ENCODE data around the gene RBM33. TPM values are rescaled to one million over a fixed set of nuclear protein-coding genes. Genes with fewer than 3 reads are reported as not detected.
A peak's percentile ranks its signal among the peaks of the same experiment; 100 is the strongest.

The RBM33 gene
- total and polyA plus RNA-seq, 10 of the 15 experiments (the other 5 are each of a cell fraction or from before 2014, with no cell fraction given) = 4.7 to 67.2 (median 24.3) TPM

DNA sequence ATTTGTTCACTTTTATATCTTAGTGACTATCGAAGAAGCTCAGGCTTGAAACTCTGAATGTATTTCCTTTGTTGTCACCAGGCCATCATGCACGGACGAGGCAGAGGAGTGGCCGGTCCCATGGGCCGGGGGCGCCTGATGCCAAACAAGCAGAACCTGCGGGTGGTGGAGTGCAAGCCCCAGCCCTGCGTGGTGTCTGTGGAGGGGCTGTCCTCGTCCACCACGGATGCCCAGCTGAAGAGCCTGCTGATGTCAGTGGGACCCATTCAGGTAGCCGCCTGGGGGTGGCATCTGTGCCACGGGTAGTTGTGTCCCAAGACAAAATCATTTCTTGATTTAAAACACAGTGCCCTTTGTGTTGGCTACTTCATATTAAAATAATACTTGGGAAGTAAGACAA lies 121.9 kb downstream of the RBM33 start:
- in situ Hi-C loops (cut with MboI) = loop anchor here (25.0 kb wide), 1 partner anchor 379 kb away; no protein-coding TSS in a partner anchor
- no peak for ATAC-seq
- intact Hi-C loops (cut with micrococcal nuclease; ENCODE audit: unreplicated experiment) = loop anchor here (10.0 kb wide), 1 partner anchor 842 kb away; no protein-coding TSS in a partner anchor
- H3K79me2 ChIP-seq (ENCODE audit: control insufficient read depth, insufficient read depth, low read length) = peaks cover 24% of the 10 kb centered on the region
- no peaks in the 10 kb centered on the region for H3K27me3 ChIP-seq (replicated peaks in 1 of 2; ENCODE audit: control insufficient read depth in 2 of 2, insufficient read depth in 2 of 2, low read length in 1 of 2)
- H3K9me3 ChIP-seq (replicated peaks; ENCODE audit: control insufficient read depth, insufficient read depth, low read length) = no peaks in the 10 kb centered on the region; the same call in 2 of the 3 replicates
- peaks cover 28% of the 10 kb centered on the region for H3K4me1 ChIP-seq (ENCODE audit: control insufficient read depth, insufficient read depth, low read length)
- no peaks in the 10 kb centered on the region; the same call in 1 of the 2 replicates for H4K20me1 ChIP-seq (ENCODE audit: control insufficient read depth, insufficient read depth)
- H3K4me2 ChIP-seq (ENCODE audit: control insufficient read depth, insufficient read depth) = no peak overlapping the region
- peaks cover 33 to 54% of the 10 kb centered on the region in 2 experiments for H3K36me3 ChIP-seq (ENCODE audit: control insufficient read depth in 2 of 2, insufficient read depth in 2 of 2, low read length in 1 of 2)
- POLR2A ChIA-PET = no interaction called here
- RAD21 ChIA-PET (ENCODE audit: unreplicated experiment) = interaction anchor here (0.7 to 3.4 kb wide), 4 partner anchors 35 to 168 kb away, joined by 3 to 47 read pairs (median 4); no protein-coding TSS in a partner anchor
- SMC1A ChIA-PET (ENCODE audit: uncharacterized antibody, unreplicated experiment) = interaction anchor here (1.1 to 3.6 kb wide), 5 partner anchors 11 to 168 kb away, joined by 3 to 58 read pairs (median 4); no protein-coding TSS in a partner anchor
- H3K9ac ChIP-seq (ENCODE audit: control insufficient read depth, insufficient read depth, low read length) = no peak overlapping the region
- no TSS peak for BruUV-seq (replicated peaks)
- CTCF ChIA-PET = interaction anchor here (0.7 to 4.0 kb wide), 14 partner anchors 10 to 180 kb away, joined by 3 to 170 read pairs (median 5); no protein-coding TSS in a partner anchor
- FAIRE-seq = no peak
- WGBS (ENCODE audit: insufficient coverage, insufficient replicate concordance, low lambda C conversion rate, missing lambda C conversion rate) = 89% methylated on average over 12 of the region's 12 CpGs
- 0 out of 2 replicates have a peak, but pooled peaks have one; percentile 14 for TF ChIP-seq POLR2A (IDR thresholded peaks at IDR 0.05; ENCODE audit: low read depth, low read length)
- TF ChIP-seq, protein P1, sequence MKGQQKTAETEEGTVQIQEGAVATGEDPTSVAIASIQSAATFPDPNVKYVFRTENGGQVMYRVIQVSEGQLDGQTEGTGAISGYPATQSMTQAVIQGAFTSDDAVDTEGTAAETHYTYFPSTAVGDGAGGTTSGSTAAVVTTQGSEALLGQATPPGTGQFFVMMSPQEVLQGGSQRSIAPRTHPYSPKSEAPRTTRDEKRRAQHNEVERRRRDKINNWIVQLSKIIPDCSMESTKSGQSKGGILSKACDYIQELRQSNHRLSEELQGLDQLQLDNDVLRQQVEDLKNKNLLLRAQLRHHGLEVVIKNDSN (IDR thresholded peaks at IDR 0.05; ENCODE audit: borderline replicate concordance, extremely low read length, insufficient read depth, low read depth, low read length) = no peak
- no peak for TF ChIP-seq BRCA1 (IDR thresholded peaks at IDR 0.05; ENCODE audit: low read depth, low read length)
- no peak for DNase-seq (ENCODE audit: low read depth, low spot score)
- no peak overlapping the region for H2AFZ ChIP-seq (ENCODE audit: control insufficient read depth, low read depth, low read length)
- no peak overlapping the region for H3K4me3 ChIP-seq
- H3K27ac ChIP-seq (ENCODE audit: control insufficient read depth, insufficient read depth) = no peak overlapping the region
